HG03378 (cell line): ENCODE results near the gene NHERF2.
"Not testable (repeated sequence)": the region's sequence is repeated elsewhere in the genome, so short reads cannot be mapped to it uniquely, and the experiment has no call there.

Experiments
- ATAC-seq: cut with Tn5 transposase; IDR thresholded peaks from one replicate; pipeline ENCODE4 v1.9.1; 2021; ENCODE audit warnings: mild to moderate bottlenecking, moderate library complexity; ENCODE audit not compliant: unreplicated experiment

Gene NHERF2

GRCh38 chr16:2004795-2005517, 21.7 kb upstream of the NHERF2 start:
- no peak for ATAC-seq

DNA sequence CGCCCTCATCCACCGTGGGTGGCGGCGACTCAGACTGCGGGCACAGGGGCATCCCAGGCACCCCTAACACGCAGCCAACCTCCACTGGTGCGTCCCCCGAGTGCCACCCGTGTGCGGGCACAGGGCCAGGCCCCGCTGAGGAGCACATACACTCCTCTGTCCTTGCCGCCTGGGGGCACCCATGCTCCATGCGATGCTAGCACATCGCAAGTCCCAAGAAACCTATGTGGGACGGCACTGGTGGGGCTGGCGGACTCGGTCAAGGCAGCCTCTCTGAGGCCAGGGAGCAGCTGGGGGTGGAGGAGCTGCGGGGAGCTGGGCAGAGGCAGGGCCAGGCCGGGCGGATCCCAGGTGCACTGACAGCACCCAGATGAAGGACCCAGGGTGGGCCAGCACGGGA, 21.1 kb upstream of the NHERF2 start:
- no peak for ATAC-seq

GRCh38 chr16:2006317-2006716, 20.4 kb upstream of the NHERF2 start:
- ATAC-seq = no peak

- no peak for ATAC-seq
These were observed 19.4 kb upstream of the NHERF2 start for GRCh38 chr16:2007081-2007836.

DNA sequence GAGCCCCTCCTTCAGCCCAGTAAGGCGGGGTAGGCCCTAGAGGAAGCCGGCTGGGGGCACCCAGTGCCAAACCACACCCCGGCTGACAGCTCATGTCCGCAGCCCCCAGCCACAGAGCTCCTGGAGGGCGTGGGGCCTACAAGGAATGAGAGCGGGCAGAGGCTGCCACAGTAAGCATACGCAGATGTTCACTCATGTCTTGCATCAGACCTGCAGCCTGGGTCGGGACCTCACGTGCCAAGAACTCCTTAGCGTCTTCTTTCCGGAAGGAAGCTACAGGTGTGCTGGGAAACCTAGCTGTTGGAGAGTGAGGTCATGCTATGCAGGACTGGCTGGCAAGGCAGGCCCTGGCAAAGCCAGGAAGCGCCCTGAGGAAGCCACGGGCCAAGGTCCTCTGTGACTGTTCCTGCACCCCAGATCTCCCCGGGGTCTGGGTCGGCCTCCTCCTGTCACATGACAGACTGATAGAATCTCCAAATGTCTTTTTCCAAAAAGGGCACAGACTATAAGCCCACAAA, 18.6 kb upstream of the NHERF2 start:
- ATAC-seq = no peak

- no peak for ATAC-seq
These were observed 18.0 kb upstream of the NHERF2 start for GRCh38 chr16:2008631-2009163.

DNA sequence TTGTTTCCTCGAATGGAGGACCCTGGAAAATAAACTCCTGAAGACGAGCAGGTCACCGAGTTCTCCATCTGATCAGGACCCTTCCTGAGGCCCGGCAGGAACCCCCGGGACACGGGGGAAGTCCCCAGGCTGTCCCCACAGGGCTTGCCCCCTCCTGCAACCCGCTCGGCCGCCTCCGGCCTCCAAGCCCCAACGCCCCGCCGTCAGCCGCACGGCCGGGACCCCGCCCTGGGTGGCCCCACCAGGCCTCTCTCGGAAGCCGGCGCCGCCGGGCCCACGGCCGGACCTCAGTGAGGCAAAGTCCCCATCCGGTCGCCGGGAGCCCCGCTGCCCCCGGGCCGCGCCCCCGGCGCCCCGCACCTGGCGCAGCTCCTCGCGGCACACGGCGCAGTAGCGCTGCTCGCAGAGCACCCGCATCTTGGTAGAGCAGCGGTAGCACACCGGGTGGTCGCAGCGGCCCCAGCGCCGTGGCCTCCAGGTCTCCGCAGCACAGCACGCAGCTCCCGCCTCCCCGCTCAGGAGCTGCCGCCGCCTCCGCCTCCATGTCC, 17.5 kb upstream of the NHERF2 start:
- ATAC-seq = no peak

DNA sequence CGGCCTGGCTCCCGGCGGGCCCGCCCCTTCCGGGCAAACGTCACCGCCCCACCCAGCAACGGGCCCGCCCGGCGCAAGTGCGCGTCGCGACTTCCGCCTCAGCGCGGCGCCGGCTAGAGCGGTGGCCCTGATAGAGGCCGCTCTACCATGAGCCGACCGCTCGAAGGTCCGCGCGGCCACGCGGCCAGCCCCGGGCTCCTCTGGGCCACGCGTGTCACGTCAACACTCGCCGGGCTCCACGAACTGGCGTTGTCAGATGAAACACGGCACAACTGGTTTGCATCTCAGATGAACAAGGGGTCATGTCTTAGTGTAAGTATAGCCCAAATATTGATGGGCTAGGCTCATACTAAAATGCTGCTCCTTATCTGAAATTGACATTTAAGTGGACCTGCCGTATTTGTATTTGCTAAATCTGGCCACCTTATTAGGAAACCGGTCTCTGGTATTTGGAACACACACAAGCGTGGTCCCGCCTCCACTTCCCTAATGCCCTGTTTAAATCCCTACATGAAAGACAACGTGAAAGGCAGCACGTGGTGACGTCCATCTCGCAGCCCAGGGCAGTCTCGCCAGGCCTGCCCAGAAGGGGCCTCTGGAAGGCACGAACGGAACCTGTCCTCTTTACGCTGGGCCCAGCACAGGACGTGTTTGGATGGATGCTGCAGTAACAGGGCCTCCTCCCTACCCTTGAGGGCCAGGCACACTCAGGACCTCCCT, 16.8 kb upstream of the NHERF2 start, which contains the start of gene ZNF598:
ZNF598 (minus strand) TSS at position 31 of the 720 bp plus-strand sequence.
- no peak for ATAC-seq

- not testable (repeated sequence) for ATAC-seq
These were observed 15.0 kb upstream of the NHERF2 start for GRCh38 chr16:2011726-2012125.

DNA sequence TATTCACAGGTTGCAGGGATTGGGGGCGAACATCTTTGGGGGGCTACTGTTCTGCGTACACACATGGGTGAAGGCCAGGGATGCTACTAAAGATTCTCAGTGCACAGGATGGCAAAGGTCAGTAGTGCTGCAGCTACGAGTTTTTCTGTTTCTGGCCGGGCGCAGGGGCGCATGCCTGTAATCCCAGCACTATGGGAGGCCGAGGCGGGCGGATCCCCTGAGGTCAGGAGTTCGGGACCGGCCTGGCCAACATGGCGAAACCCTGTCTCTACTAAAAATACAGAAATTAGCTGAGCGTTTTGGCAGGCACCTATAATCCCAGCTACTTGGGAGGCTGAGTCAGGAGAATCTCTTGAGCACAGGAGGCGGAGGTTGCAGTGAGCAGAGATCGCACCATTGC, 13.2 kb upstream of the NHERF2 start:
- ATAC-seq = no peak

DNA sequence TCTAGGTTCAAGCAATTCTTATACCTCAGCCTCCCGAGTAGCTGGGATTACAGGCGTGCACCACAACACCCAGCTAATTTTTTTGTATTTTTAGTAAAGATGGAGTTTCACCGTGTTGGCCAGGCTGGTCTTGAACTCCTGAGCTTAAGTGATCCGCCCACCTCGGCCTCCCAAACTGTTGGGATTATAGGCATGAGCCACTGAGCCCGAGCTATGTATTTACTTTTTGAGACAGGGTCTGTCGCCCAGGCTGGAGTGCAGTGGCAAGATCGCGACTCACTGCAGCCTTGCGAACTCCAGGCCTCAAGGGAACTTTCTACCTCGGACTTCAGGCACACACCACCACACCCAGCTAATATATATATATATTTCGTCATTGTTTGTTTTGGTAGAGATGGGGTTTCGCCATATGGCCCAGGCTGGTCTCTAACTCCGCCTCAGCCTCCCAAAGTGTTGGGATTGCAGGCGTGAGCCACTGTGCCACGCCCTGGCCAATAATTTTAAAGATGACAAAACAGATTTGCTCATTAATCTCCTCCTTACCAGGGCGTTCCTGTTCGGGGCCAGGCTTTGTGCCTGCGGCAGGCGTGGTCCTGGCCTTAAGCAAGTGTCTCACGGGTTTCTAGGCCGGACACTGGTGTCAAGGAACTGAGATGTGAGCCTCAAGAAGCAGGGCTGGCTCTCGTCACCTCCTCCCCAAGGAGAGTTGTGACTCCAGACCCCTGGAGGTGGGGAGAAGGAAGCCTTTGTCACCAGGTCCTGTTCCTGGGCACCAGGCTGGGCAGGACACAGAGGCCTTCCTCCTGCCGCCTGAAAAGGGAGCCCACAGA, 11.4 kb upstream of the NHERF2 start:
- ATAC-seq = no peak

- ATAC-seq = no peak
These were observed 10.8 kb upstream of the NHERF2 start for GRCh38 chr16:2015947-2016208.

DNA sequence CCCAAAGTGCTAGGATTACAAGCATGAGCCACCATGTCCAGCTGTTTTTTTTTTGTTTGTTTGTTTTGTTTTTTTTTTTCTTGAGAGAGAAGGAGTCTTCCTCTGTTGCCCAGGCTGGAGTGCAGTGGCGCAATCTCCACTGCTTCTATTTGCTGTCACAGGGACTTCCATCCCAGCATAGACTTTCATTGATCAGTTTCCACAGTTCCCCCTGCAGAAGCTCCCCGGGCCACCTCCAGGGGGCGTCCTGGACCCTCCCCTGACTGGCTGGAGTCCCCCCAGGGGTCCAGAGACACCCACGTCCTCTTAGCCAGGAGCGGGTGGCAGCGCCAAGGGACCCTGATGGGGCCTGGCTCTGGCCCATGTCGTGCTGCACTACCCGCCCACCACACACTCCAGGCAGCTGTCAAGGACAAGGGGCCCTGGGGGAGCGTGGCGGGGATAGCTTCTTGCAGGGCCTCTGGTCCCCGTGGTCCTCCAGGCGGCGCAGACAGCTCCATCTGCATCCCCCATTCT, 10.2 kb upstream of the NHERF2 start:
- no peak for ATAC-seq

GRCh38 chr16:2019518-2019920, 7.2 kb upstream of the NHERF2 start, which contains the start of gene NPW:
NPW (plus strand) TSS chr16:2019785.
- ATAC-seq = no peak

- ATAC-seq = no peak
These were observed 6.5 kb upstream of the NHERF2 start for GRCh38 chr16:2019921-2020831.

DNA sequence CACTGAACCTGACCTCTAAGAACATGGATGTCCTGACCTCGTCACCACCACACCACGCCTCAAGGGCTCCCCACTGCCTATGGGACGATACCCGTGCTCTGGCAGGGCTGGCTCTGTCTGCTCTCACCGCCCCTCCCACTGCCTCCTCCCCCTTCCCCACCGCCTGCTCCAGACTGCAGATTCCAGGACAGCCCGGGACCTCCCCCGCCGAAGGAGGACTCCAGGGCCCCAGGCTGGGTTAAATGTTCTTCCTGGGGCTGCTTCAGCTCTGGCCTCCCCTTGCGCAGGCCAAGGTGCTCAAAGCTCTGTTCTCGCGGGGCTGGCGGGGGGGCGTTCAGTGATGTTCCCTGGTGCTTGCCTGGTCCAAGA, 4.0 kb upstream of the NHERF2 start:
- no peak for ATAC-seq

- ATAC-seq = peak; percentile 80
These were observed 3.3 kb upstream of the NHERF2 start for GRCh38 chr16:2023092-2024031.

GRCh38 chr16:2024032-2024420, 2.7 kb upstream of the NHERF2 start:
- ATAC-seq = no peak
